LNCAP (cell line): ENCODE data around the gene IL16.

Source experiments
- TF ChIP-seq, protein P1 (sequence below): fragments of 450-650 bp; IDR thresholded peaks from 2 replicates; pipeline ENCODE4 v1.5.1; 2017; ENCODE audit warnings: mild to moderate bottlenecking

The IL16 gene

DNA sequence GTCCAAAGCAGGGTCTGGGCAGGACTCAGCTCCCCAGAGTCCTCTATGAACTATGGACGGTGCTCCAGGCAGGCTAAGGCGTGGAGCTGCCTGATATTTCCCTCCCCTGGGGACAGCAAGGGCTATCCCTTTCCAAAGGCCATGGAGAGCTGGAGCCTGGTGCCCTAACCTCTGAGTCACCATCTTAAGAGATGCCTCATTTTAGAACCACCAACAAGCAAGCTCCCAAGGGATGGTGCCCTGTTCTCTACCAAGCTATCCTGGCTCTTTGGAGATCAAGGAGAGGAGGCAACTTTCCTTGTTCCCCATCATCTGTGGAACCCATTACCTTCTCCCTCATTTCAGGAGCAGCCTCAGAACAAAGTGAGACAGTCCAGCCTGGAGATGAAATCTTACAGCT is 111.6 kb downstream of the IL16 start:
- TF ChIP-seq, protein P1, sequence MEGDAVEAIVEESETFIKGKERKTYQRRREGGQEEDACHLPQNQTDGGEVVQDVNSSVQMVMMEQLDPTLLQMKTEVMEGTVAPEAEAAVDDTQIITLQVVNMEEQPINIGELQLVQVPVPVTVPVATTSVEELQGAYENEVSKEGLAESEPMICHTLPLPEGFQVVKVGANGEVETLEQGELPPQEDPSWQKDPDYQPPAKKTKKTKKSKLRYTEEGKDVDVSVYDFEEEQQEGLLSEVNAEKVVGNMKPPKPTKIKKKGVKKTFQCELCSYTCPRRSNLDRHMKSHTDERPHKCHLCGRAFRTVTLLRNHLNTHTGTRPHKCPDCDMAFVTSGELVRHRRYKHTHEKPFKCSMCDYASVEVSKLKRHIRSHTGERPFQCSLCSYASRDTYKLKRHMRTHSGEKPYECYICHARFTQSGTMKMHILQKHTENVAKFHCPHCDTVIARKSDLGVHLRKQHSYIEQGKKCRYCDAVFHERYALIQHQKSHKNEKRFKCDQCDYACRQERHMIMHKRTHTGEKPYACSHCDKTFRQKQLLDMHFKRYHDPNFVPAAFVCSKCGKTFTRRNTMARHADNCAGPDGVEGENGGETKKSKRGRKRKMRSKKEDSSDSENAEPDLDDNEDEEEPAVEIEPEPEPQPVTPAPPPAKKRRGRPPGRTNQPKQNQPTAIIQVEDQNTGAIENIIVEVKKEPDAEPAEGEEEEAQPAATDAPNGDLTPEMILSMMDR: no peak

DNA sequence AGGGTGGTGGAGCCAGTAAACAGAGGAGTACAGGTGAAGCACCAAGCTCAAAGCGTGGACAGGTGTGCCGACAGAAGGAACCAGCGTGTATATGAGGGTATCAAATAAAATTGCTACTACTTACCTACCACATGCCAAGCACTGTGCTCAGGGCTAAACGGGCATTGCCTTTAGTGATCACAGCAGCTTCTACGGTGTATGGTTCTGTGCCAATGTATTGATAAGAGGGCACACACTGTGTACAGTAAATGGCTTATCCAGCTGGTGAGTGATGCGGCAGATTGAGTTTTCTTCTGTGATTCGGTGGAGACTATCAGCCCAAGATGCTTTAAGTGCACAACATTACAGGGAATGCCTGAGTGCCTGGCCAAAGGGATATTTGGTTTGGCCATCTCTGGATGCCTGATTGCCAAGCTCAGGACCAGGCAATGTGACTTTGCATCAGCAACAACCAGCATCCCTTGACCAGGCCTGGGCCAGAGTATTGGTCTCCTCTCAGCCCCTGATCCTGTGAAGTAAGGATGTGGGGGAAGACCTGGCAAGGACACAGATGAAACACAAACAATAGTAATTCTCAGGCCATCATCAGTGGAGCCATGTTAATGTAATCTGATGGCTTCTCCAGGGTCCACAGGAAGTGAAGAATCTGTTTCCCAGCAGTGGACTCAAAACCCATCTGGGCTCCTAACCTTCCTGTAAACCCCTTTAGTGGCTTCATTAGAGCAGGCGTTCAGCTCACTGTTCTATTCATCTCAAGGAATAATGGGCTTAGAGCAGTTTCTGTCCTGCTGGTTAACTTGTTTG is 113.2 kb downstream of the IL16 start:
- TF ChIP-seq, protein P1: no peak

DNA sequence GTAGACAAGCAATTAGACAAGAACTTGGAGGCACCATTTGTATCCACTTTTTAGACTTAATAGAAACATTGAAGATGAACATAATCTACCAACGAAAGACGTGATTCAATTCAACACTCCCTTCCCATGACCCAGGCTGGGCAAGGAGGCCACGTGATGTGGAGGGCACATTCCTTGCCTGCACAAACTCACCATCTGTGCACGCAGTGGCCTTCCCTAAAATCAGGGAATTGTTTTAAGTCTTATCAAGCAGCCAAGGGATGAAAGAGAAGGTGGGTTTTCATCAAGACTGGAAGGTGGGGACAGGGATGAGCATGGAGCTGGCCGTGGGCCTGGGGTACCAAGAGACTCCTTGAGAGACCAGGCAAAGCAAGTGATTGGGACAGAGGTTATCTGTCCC is 113.8 kb downstream of the IL16 start:
- TF ChIP-seq, protein P1: no peak

DNA sequence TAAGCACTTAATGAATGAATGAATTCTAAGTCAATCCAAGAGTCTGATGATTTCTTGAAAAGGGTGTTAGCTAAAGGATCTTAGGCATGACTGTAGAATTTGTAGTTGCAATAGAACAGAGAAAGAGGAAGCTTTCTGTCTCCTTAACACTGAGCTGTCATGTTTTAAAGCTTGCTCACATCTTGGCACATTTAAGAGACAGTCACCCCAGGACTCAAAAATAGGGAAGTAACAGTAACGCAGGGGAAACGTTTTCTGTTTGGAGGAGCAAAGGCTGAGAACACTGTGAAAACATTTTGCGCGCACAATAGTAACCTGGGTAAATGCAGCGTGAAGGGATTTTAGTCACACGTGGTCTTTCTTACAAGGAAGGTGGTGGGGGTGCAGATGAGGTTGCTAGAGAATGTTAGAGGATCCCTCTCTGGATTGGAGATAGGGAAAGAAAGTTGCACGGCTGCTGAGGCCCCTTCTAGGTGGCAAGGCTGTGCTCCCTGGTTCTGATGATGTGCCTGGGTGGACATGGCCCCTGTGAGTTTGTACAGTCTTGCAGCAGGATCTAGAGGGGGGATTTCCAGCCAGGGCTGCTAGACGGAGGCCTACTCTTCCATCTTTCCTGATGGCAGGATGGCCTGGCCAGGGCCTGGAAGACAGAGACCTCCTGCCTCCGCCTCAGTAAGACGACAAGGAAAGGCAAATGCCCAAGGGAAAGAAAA is 115.2 kb downstream of the IL16 start:
- TF ChIP-seq, protein P1: no peak

DNA sequence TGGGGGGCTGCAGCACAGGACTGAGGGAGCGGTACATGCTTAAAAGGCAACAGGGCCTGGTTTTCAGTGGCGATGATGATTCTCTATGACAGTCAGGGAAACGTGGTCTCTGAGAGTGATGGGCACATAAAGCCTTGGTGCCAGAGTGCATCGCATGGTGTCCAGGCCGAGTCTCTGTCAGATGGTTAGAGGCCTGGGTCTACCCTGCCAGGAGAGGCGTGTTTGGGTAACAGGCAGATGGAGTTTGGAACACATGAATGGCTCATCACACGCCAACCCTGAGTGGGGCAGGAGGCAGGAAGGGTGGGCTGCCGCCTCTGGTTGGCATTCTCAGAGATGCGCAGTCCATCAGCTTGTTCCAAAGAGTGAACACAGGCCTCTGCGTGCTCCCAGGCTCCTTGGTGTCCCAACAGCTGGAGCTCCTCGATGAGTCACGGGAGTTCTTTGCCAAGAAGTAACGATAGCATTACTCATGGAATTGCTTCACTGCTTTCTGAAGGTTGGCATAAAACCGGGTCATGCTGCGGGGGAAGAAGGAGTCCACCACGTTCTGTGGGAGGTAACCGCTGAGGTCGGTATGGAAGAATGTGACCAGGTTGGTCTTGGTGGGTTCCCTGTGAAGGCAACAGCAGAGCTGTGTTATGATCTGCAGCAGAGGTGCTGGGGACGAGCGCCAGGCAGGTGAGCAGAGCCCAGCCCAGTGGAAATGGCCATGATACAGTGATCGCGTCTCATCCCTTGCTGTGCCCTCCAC is 116.3 kb downstream of the IL16 start:
- TF ChIP-seq, protein P1: no peak

DNA sequence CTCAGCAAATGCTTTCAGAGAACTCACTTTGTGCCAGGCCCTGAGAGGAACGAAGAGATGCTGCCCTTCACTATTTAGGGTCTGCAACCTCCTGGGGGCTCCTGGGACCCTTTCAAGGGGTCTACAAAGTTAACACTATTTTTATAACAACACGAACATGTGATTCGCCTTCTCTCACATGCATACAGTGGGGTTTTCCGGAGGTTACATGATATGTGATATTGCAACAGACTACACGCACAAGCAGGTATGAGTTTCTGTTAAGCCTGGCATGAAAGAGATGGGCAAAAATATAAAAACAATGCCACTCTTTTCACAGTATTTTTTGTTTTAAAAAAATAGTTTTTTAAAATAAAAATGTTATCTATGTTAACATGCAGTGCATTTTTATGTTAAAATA is 117.0 kb downstream of the IL16 start:
- TF ChIP-seq, protein P1: no peak

DNA sequence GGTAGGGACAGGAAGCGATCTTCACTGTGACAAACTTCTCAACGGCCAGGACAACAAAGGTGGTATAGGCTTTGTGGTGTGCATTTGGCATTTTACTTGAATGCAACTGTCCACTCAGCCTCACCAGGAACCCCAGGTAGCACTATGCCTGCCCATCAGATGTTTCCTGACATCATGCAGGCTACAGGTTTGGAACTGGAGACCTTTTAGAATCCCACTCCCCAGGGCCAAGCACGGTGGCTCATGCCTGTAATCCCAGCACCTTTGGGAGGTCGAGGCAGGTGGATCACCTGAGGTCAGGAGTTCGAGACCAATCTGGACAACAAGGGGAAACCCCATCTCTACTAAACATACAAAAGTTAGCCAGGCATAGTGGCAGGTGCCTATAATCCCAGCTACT is 117.7 kb downstream of the IL16 start:
- TF ChIP-seq, protein P1: no peak
